GM18520 (cell line): ENCODE measurements around the gene RRM1.
A peak's percentile ranks its signal among the peaks of the same experiment; 100 is the strongest.
"Not testable (repeated sequence)": the region's sequence is repeated elsewhere in the genome, so short reads cannot be mapped to it uniquely, and the experiment has no call there.

Experiments
- ATAC-seq: cut with Tn5 transposase; IDR thresholded peaks from one replicate; pipeline ENCODE4 v1.9.1; 2021; ENCODE audit not compliant: unreplicated experiment

Gene RRM1

DNA sequence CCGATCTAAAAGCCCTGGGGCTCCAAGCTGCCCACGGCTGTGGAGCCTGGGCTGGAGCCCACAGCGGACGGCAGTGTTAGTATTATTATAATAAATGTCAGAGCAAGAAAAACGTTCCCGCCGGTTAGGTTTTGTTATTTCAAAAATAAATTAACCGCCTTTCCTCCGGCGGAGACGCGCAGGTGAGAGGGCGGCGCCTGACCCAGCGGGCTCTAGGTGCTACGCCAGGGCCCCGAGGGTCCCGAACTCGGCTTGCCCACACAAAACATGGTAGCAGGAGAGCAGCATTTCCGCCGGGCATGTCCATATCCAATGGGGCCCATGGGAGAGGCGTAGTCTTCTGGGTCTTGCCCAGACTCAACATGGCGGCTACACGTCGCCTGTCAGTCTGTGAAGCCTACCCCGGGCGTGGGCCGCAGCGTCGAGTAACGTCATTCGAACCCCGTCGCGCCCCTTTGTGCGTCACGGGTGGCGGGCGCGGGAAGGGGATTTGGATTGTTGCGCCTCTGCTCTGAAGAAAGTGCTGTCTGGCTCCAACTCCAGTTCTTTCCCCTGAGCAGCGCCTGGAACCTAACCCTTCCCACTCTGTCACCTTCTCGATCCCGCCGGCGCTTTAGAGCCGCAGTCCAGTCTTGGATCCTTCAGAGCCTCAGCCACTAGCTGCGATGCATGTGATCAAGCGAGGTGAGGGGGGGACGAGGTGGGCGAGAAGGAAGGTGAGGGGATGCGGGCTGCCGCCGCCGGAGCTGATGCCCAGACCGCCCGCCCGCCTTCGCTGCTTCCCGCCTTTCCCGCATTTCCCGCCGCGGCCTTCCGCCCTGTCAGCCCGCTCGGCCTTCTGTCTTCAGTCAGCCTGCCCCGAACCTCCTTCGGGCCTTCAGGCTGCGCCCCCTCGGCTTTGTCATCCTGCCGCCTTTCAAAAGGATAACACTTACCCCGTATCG lies at the start of gene RRM1:
RRM1 (plus strand) TSS at position 452 of the 944 bp plus-strand sequence; CDS start at position 666, 214 bp downstream.
- peak; percentile 90 for ATAC-seq

- no peak for ATAC-seq
These were observed 49.5 kb upstream of the RRM1 start for GRCh38 chr11:4044976-4045646.

DNA sequence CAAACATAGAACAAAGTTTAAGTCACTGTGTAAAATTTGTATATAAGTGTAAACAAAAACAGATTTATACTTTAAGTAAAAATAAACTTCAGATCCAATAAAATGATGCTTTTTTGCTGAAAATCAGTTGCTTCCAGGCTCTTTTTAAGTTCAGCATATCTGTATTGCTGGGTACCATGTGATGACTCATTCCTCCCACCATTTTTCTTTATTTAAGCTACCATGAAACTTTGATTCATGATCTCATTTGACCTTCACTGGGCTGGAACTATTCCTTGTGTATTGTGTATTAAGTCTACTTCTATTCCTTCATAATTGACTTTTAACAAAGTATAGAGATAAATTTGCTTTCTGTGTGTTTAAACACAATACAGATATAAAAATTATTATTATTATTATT lies 46.3 kb upstream of the RRM1 start:
- ATAC-seq: no peak

GRCh38 chr11:4049006-4049405 lies 45.6 kb upstream of the RRM1 start:
- no peak for ATAC-seq

- ATAC-seq: no peak
These were observed 44.5 kb upstream of the RRM1 start for GRCh38 chr11:4050138-4050537.

DNA sequence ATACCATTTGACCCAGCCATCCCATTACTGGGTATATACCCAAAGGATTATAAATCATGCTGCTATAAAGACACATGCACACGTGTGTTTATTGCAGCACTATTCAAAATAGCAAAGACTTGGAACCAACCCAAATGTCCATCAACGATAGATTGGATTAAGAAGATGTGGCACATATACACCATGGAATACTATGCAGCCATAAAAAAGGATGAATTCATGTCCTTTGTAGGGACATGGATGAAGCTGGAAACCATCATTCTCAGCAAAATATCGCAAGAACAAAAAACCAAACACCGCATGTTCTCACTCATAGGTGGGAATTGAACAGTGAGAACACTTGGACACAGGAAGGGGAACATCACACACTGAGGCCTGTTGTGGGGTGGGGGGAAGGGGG lies 41.4 kb upstream of the RRM1 start:
- ATAC-seq: not testable (repeated sequence)

- no peak for ATAC-seq
These were observed 40.0 kb upstream of the RRM1 start for GRCh38 chr11:4054643-4055042.

GRCh38 chr11:4059424-4059823 lies 35.2 kb upstream of the RRM1 start:
- ATAC-seq: no peak

- no peak for ATAC-seq
These were observed 34.2 kb upstream of the RRM1 start for GRCh38 chr11:4060182-4060923.

DNA sequence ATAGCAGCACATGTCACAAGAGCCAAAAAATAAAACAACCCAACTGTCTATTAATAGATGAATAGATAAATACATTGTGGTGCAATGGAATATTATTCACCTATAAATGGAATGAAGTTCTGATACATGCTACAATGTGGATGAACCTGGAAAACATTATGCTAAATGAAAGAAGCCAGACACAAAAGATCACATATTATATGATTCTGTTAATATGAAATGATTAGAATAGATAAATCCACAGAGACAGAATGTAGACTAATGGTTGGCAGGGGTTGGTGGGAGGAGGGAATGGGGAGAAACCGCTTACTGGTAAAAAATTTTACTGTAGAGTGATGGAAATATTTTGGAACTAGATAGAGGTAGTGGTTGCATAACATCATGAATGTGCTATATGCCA lies 32.9 kb upstream of the RRM1 start:
- no peak for ATAC-seq

GRCh38 chr11:4063348-4063747 lies 31.3 kb upstream of the RRM1 start:
- ATAC-seq: no peak

DNA sequence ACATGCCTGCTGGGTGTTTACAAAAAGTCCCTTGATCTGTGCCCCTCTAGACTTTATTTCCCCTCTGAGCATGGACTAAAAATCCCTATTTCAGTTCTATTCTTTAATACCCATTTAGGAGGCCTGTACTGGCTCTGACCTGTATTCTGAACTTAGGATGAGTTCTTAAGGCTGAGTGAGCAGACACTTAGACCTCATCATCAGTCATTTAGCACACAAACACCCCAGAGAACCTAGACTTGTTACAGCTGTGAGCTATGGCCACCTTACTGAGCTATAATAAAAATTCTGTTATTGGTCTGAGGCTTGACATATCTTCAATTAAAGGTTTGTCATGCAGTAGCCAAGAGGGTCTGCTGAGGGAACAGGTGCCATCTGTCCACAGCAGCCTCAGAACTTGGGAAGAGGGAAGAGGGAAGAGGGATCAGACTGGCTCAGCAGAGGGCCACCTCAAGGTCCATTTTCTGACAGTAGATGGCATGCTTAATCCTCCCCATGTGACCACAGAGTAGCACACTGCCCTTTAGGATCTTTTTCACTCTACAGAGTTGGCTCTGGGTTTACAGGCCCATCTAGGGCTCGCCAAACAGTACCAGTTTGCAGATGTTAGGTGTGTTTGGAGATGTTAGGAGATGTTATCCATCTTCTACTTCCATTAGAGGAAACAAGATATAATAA lies 30.2 kb upstream of the RRM1 start:
- no peak for ATAC-seq

GRCh38 chr11:4065086-4065485 lies 29.5 kb upstream of the RRM1 start:
- no peak for ATAC-seq

GRCh38 chr11:4065601-4066377 lies 28.8 kb upstream of the RRM1 start:
- no peak for ATAC-seq

GRCh38 chr11:4066910-4067309 lies 27.7 kb upstream of the RRM1 start:
- ATAC-seq: no peak

DNA sequence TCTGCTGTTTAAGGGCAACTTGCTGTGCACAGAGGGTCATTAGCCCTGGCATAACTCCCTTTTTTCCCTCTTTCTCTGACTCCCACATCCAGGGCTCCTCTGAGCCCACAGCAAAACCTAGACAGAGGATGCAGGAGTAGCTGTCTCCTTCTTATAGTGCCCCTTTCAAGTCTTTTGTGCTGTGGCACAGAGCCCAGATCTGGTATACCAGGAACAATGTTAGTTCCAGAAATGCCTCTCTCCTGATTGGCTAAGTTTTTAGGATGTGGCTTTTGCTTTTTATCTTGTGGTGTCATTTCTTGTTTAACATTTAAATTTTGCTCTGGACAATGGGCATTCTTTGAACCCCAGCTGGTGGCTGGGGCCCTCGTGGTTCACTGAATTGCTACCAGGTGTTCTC lies 25.6 kb upstream of the RRM1 start:
- no peak for ATAC-seq

GRCh38 chr11:4071325-4071724 lies 23.3 kb upstream of the RRM1 start:
- ATAC-seq: no peak

GRCh38 chr11:4071914-4072313 lies 22.7 kb upstream of the RRM1 start:
- no peak for ATAC-seq

DNA sequence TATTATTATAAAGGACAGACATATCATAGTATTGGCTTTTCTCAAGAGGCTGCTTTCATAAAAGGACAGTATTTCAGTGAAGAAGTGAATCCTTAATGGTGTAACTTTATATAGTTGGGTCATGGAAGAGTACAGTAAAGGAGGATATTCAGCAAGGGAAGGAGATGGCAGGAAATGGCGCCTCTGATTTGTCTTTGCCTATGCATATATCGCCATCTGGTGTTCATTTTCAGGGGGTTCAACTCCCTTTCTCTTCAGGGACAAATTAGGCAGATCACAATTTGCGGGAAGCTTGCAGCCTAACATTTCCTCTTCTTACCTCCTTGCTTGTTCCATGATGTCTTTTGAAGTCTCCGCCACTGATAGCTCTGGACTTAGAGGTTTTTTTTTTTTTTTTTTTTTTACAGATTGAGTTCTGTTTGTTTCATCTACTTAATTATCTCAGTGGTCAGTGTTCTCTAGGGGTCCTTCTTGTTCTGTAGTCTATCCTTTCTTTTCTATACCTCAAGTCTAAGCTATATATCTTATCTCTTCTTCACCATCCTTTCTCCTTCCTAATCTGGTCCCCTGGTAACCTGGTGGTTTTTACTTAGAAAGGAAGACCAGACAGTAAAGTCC lies 21.8 kb upstream of the RRM1 start:
- no peak for ATAC-seq

DNA sequence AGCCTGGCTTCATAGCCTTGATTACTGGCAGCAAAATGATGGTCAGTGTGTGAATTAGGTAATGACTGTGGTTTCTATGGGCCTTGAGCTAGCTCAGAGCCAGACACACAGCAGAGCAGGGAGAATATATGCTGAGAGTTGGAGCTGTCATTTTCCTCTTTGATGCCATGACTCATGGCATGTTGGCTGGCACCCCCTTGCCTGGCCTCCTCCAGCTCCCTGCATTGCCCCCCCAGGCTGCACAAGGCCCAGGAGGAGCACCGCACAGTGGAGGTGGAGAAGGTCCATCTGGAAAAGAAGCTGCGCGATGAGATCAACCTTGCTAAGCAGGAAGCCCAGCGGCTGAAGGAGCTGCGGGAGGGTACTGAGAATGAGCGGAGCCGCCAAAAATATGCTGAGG lies 20.3 kb upstream of the RRM1 start:
- no peak for ATAC-seq
